GM23338 (cell line): Measurements from ENCODE around the gene MAS1L. TPM values are rescaled to one million over a fixed set of nuclear protein-coding genes. Genes with fewer than 3 reads are reported as not detected.

Source experiments
- ATAC-seq: fragments of 200-7000 bp; cut with Tn5 transposase; 3 replicates; pipeline ENCODE4 v1.9.1; 2020
- DNase-seq: peaks from one replicate; pipeline ENCODE4 v3.0.0-alpha.2; 2015; ENCODE audit warnings: low spot score
- H2AFZ ChIP-seq: fragments of 200-600 bp; sonication (generic); 2 replicates; pipeline ENCODE4 v1.8.0; 2016; ENCODE audit warnings: antibody characterized with exemption, mild to moderate bottlenecking, moderate library complexity
- H3F3A ChIP-seq: fragments of 200-600 bp; sonication (generic); replicated peaks from 2 replicates; pipeline ENCODE4 v1.8.0; 2017; ENCODE audit warnings: antibody characterized with exemption, mixed run types, low read depth
- H3K27ac ChIP-seq: fragments of 200-600 bp; sonication (generic); 2 replicates; pipeline ENCODE4 v1.6.1; 2016; ENCODE audit warnings: low read depth
- H3K27me3 ChIP-seq: fragments of 200-600 bp; sonication (generic); 2 replicates; pipeline ENCODE4 v1.8.0; 2016; ENCODE audit warnings: mild to moderate bottlenecking, mixed run types, moderate library complexity; ENCODE audit not compliant: insufficient read depth
- H3K36me3 ChIP-seq: fragments of 200-600 bp; sonication (generic); 2 replicates; pipeline ENCODE4 v1.8.0; 2016; ENCODE audit warnings: mild to moderate bottlenecking; ENCODE audit not compliant: insufficient read depth
- H3K4me1 ChIP-seq: fragments of 200-600 bp; sonication (generic); 2 replicates; pipeline ENCODE4 v1.8.0; 2016; ENCODE audit warnings: mild to moderate bottlenecking, moderate library complexity; ENCODE audit not compliant: insufficient read depth
- H3K4me2 ChIP-seq: fragments of 200-600 bp; sonication (generic); 2 replicates; pipeline ENCODE4 v1.7.1; 2017; ENCODE audit warnings: mixed run types
- H3K4me3 ChIP-seq: fragments of 200-600 bp; sonication (generic); 2 replicates; pipeline ENCODE4 v1.6.1; 2016; ENCODE audit warnings: mixed run types
- H3K79me2 ChIP-seq: fragments of 200-600 bp; sonication (generic); replicated peaks from 2 replicates; pipeline ENCODE4 v1.8.0; 2017; ENCODE audit warnings: mild to moderate bottlenecking; ENCODE audit not compliant: insufficient read depth
- H3K9me2 ChIP-seq: fragments of 200-600 bp; sonication (generic); 2 replicates; pipeline ENCODE4 v1.8.0; 2017; ENCODE audit not compliant: insufficient read depth
- H4K20me1 ChIP-seq: fragments of 200-600 bp; sonication (generic); replicated peaks from 2 replicates; pipeline ENCODE4 v1.8.0; 2017; ENCODE audit warnings: mild to moderate bottlenecking; ENCODE audit not compliant: insufficient read depth
- H3K27ac Mint-ChIP-seq: 2 replicates; pipeline ENCODE4 v1.8.0; 2020; ENCODE audit warnings: inconsistent platforms, mild to moderate bottlenecking, moderate library complexity, mixed read lengths
- H3K27me3 Mint-ChIP-seq: 3 replicates; pipeline ENCODE4 v1.8.0; 2022; ENCODE audit warnings: low read depth, mild to moderate bottlenecking, moderate library complexity, mixed read lengths, inconsistent platforms; ENCODE audit not compliant: insufficient read depth, poor library complexity
- H3K36me3 Mint-ChIP-seq: 3 replicates; pipeline ENCODE4 v1.8.0; 2021; ENCODE audit warnings: low read depth, mild to moderate bottlenecking, inconsistent platforms, moderate library complexity, mixed read lengths
- H3K4me1 Mint-ChIP-seq: 3 replicates; pipeline ENCODE4 v1.8.0; 2020; ENCODE audit warnings: mild to moderate bottlenecking, inconsistent platforms, mixed read lengths
- H3K4me3 Mint-ChIP-seq: 3 replicates; pipeline ENCODE4 v1.8.0; 2021; ENCODE audit warnings: moderate library complexity, mild to moderate bottlenecking, inconsistent platforms, mixed read lengths
- H3K9me3 Mint-ChIP-seq: 3 replicates; pipeline ENCODE4 v1.8.0; 2020; ENCODE audit warnings: moderate library complexity, mild to moderate bottlenecking, inconsistent platforms, mixed read lengths
- CREB1 ChIP-seq: fragments of 250-450 bp; sonication (Bioruptor Pico); IDR thresholded peaks from 2 replicates; pipeline ENCODE4 v1.5.0; 2020; ENCODE audit warnings: low read depth, mild to moderate bottlenecking, moderate library complexity
- EZH2 ChIP-seq: fragments of 200-600 bp; sonication (generic); IDR thresholded peaks from one replicate; pipeline ENCODE4 v1.8.0; 2017; ENCODE audit warnings: antibody characterized with exemption, mild to moderate bottlenecking, low read depth; ENCODE audit not compliant: unreplicated experiment
- EZH2phosphoT487 ChIP-seq: fragments of 200-600 bp; sonication (generic); IDR thresholded peaks from one replicate; pipeline ENCODE4 v1.8.1; 2018; ENCODE audit warnings: antibody characterized with exemption; ENCODE audit not compliant: unreplicated experiment
- JUNB ChIP-seq: IDR thresholded peaks from one replicate; pipeline ENCODE4 v1.6.1; 2016; ENCODE audit warnings: antibody characterized with exemption; ENCODE audit not compliant: unreplicated experiment
- NANOG ChIP-seq: IDR thresholded peaks from 2 replicates; pipeline ENCODE4 v1.6.1; 2016; ENCODE audit warnings: antibody characterized with exemption, borderline replicate concordance
- POLR2AphosphoS5 ChIP-seq: IDR thresholded peaks from 2 replicates; pipeline ENCODE4 v1.6.1; 2016; ENCODE audit warnings: antibody characterized with exemption, low read depth
- REST ChIP-seq: IDR thresholded peaks from one replicate; pipeline ENCODE4 v1.6.1; 2018; ENCODE audit warnings: antibody characterized with exemption; ENCODE audit not compliant: unreplicated experiment
- STAT1 ChIP-seq: IDR thresholded peaks from one replicate; pipeline ENCODE4 v1.6.1; 2016; ENCODE audit warnings: antibody characterized with exemption; ENCODE audit not compliant: unreplicated experiment
- ZNF114 ChIP-seq: fragments of 250-450 bp; sonication (Bioruptor Pico); IDR thresholded peaks from 2 replicates; pipeline ENCODE4 v1.5.0; 2020; ENCODE audit warnings: mild to moderate bottlenecking, moderate library complexity
- ZNF331 ChIP-seq: fragments of 250-450 bp; sonication (Bioruptor Pico); IDR thresholded peaks from 2 replicates; pipeline ENCODE4 v1.5.0; 2020; ENCODE audit warnings: low read depth, mild to moderate bottlenecking, moderate library complexity
- polyA plus RNA-seq: library from polyadenylated mRNA; unstranded; fragments of >200 nt; fragmentation: Nextera tagmentation; extraction: Ambion mirVana; gene quantifications from 2 replicates; pipeline ENCODE4 v1.2.1, GENCODE V29; 2016
- total RNA-seq: library from RNA; depleted of rRNA; stranded (reverse); fragments of >200 nt; shearing (Covaris generic); gene quantifications from 2 replicates; pipeline ENCODE4 v1.2.3, GENCODE V29; 2014
- TF ChIP-seq, protein P1 (sequence below), 2 experiments: fragments of 200-600 bp in 1 of 2; sonication (generic) in 1 of 2; conservative IDR thresholded peaks; 2 replicates each; pipeline versions ENCODE4 v1.5.1 to v1.6.1; 2016 to 2017; ENCODE audit warnings: antibody characterized with exemption in 2 of 2, low read depth in 2 of 2, mild to moderate bottlenecking in 2 of 2, moderate library complexity in 1 of 2
- TF ChIP-seq, protein P2 (sequence below): fragments of 250-450 bp; sonication (Bioruptor Pico); IDR thresholded peaks from 2 replicates; pipeline ENCODE4 v1.5.0; 2020; ENCODE audit warnings: mild to moderate bottlenecking, moderate library complexity
- TF ChIP-seq, protein P3 (sequence below): IDR thresholded peaks from 2 replicates; pipeline ENCODE4 v1.6.1; 2016; ENCODE audit warnings: antibody characterized with exemption

The MAS1L gene
- total and polyA plus RNA-seq, 2 experiments from 2014 or later, result not detected

DNA sequence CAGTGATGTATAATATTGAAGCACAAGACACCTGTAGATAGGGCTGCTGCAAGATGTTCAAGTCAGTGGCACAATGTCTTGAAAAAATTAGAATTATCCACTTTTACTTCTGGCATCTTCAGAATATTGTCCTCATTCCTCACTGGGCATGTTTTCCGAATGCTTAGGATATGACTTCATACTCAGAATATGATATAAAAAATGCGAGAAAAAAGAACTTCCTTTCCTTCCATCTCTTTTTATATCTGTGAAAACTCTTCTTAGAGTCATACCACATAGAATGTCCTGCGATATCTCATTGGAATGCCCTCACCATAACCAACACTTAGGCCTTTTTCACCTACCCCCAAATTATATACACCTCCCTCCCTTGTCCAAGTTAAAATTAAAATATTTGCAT is 4.6 kb downstream of the MAS1L start:
- Histone ChIP-seq H3K9me2 (0 out of 2 replicates have a peak, but pooled peaks cover 8% of the 10 kb centered on the region), H3K79me2 (no peaks in the 10 kb centered on the region), H3K36me3 (no peaks in the 10 kb centered on the region), H3K4me2 (no peak overlapping the region), H2AFZ (no peak overlapping the region), H3K4me3 (no peak overlapping the region), H4K20me1 (no peaks in the 10 kb centered on the region), H3K4me1 (no peaks in the 10 kb centered on the region), H3K27me3 (no peaks in the 10 kb centered on the region), H3F3A (no peaks in the 10 kb centered on the region), H3K27ac (no peak overlapping the region)
- no peak for TF ChIP-seq JUNB
- TF ChIP-seq EZH2, result no peak
- TF ChIP-seq REST, result no peak
- no peak for TF ChIP-seq NANOG
- no peak for TF ChIP-seq ZNF331 (CRISPR knock-in tag)
- TF ChIP-seq, protein P1, sequence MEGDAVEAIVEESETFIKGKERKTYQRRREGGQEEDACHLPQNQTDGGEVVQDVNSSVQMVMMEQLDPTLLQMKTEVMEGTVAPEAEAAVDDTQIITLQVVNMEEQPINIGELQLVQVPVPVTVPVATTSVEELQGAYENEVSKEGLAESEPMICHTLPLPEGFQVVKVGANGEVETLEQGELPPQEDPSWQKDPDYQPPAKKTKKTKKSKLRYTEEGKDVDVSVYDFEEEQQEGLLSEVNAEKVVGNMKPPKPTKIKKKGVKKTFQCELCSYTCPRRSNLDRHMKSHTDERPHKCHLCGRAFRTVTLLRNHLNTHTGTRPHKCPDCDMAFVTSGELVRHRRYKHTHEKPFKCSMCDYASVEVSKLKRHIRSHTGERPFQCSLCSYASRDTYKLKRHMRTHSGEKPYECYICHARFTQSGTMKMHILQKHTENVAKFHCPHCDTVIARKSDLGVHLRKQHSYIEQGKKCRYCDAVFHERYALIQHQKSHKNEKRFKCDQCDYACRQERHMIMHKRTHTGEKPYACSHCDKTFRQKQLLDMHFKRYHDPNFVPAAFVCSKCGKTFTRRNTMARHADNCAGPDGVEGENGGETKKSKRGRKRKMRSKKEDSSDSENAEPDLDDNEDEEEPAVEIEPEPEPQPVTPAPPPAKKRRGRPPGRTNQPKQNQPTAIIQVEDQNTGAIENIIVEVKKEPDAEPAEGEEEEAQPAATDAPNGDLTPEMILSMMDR (conservative IDR thresholded peaks at IDR 0.05; ENCODE audit: low read depth in 2 of 2), result no peak
- no peak for TF ChIP-seq POLR2AphosphoS5
- TF ChIP-seq CREB1 (CRISPR knock-in tag), result no peak
- no peak for TF ChIP-seq EZH2phosphoT487
- TF ChIP-seq ZNF114, result no peak
- TF ChIP-seq, protein P2, sequence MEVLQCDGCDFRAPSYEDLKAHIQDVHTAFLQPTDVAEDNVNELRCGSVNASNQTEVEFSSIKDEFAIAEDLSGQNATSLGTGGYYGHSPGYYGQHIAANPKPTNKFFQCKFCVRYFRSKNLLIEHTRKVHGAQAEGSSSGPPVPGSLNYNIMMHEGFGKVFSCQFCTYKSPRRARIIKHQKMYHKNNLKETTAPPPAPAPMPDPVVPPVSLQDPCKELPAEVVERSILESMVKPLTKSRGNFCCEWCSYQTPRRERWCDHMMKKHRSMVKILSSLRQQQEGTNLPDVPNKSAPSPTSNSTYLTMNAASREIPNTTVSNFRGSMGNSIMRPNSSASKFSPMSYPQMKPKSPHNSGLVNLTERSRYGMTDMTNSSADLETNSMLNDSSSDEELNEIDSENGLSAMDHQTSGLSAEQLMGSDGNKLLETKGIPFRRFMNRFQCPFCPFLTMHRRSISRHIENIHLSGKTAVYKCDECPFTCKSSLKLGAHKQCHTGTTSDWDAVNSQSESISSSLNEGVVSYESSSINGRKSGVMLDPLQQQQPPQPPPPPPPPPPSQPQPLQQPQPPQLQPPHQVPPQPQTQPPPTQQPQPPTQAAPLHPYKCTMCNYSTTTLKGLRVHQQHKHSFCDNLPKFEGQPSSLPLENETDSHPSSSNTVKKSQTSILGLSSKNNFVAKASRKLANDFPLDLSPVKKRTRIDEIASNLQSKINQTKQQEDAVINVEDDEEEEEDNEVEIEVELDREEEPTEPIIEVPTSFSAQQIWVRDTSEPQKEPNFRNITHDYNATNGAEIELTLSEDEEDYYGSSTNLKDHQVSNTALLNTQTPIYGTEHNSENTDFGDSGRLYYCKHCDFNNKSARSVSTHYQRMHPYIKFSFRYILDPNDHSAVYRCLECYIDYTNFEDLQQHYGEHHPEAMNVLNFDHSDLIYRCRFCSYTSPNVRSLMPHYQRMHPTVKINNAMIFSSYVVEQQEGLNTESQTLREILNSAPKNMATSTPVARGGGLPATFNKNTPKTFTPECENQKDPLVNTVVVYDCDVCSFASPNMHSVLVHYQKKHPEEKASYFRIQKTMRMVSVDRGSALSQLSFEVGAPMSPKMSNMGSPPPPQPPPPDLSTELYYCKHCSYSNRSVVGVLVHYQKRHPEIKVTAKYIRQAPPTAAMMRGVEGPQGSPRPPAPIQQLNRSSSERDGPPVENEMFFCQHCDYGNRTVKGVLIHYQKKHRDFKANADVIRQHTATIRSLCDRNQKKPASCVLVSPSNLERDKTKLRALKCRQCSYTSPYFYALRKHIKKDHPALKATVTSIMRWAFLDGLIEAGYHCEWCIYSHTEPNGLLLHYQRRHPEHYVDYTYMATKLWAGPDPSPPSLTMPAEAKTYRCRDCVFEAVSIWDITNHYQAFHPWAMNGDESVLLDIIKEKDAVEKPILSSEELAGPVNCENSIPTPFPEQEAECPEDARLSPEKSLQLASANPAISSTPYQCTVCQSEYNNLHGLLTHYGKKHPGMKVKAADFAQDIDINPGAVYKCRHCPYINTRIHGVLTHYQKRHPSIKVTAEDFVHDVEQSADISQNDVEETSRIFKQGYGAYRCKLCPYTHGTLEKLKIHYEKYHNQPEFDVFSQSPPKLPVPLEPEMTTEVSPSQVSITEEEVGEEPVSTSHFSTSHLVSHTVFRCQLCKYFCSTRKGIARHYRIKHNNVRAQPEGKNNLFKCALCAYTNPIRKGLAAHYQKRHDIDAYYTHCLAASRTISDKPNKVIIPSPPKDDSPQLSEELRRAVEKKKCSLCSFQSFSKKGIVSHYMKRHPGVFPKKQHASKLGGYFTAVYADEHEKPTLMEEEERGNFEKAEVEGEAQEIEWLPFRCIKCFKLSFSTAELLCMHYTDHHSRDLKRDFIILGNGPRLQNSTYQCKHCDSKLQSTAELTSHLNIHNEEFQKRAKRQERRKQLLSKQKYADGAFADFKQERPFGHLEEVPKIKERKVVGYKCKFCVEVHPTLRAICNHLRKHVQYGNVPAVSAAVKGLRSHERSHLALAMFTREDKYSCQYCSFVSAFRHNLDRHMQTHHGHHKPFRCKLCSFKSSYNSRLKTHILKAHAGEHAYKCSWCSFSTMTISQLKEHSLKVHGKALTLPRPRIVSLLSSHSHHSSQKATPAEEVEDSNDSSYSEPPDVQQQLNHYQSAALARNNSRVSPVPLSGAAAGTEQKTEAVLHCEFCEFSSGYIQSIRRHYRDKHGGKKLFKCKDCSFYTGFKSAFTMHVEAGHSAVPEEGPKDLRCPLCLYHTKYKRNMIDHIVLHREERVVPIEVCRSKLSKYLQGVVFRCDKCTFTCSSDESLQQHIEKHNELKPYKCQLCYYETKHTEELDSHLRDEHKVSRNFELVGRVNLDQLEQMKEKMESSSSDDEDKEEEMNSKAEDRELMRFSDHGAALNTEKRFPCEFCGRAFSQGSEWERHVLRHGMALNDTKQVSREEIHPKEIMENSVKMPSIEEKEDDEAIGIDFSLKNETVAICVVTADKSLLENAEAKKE (CRISPR knock-in tag), result no peak
- TF ChIP-seq, protein P3, sequence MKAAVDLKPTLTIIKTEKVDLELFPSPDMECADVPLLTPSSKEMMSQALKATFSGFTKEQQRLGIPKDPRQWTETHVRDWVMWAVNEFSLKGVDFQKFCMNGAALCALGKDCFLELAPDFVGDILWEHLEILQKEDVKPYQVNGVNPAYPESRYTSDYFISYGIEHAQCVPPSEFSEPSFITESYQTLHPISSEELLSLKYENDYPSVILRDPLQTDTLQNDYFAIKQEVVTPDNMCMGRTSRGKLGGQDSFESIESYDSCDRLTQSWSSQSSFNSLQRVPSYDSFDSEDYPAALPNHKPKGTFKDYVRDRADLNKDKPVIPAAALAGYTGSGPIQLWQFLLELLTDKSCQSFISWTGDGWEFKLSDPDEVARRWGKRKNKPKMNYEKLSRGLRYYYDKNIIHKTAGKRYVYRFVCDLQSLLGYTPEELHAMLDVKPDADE, result no peak
- no peak for TF ChIP-seq STAT1
- ATAC-seq (no peak), DNase-seq (no peak)
- no peak overlapping the region for H3K27ac Mint-ChIP-seq
- H3K4me3 Mint-ChIP-seq, result no peak overlapping the region
- no peaks in the 10 kb centered on the region for H3K36me3 Mint-ChIP-seq
- no peaks in the 10 kb centered on the region; the same call in 2 of the 3 replicates for H3K9me3 Mint-ChIP-seq
- no peaks in the 10 kb centered on the region for H3K4me1 Mint-ChIP-seq
- H3K27me3 Mint-ChIP-seq, result peaks cover 6% of the 10 kb centered on the region
